ENCODE results near the gene ADGRA1.

DNA sequence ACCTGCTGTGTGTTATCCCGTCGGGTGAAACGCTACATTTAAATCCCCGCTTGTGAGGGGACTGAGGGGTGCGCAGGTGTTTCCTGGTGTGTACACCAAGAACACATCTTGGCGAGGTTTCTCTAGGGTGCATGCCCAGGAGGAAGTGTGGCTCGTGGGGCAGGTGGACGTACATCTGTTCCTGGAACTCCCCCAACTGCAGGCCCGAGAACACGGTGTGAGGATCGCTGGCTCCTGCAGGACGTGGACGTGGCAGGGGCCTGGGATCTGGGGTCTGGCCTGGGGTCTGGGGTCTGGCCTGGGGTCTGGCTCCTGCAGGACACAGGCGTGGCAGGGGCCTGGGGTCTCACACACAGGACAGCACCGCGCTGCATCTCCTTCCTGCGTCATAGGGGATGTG is 82.4 kb downstream of the ADGRA1 start:
- TF ChIP-seq, protein P1, sequence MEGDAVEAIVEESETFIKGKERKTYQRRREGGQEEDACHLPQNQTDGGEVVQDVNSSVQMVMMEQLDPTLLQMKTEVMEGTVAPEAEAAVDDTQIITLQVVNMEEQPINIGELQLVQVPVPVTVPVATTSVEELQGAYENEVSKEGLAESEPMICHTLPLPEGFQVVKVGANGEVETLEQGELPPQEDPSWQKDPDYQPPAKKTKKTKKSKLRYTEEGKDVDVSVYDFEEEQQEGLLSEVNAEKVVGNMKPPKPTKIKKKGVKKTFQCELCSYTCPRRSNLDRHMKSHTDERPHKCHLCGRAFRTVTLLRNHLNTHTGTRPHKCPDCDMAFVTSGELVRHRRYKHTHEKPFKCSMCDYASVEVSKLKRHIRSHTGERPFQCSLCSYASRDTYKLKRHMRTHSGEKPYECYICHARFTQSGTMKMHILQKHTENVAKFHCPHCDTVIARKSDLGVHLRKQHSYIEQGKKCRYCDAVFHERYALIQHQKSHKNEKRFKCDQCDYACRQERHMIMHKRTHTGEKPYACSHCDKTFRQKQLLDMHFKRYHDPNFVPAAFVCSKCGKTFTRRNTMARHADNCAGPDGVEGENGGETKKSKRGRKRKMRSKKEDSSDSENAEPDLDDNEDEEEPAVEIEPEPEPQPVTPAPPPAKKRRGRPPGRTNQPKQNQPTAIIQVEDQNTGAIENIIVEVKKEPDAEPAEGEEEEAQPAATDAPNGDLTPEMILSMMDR (IDR thresholded peaks at IDR 0.05), result no peak
- TF ChIP-seq POLR2A (IDR thresholded peaks at IDR 0.05), result no peak
- TF ChIP-seq EP300 (IDR thresholded peaks at IDR 0.05), result no peak
